Activated T-cell treated with anti-CD3 and anti-CD28 coated beads, Interleukin-2, amount 50 U/mL, for 4 hours (primary cell): ENCODE results near the gene RRAGB. TPM values are rescaled to one million over a fixed set of nuclear protein-coding genes. Genes with fewer than 3 reads are reported as not detected.
"Not testable (repeated sequence)": the region's sequence is repeated elsewhere in the genome, so short reads cannot be mapped to it uniquely, and the experiment has no call there.

ENCODE experiments used
- ATAC-seq, 2 donors: fragments of 200-7000 bp; cut with Tn5 transposase; one replicate each; pipeline ENCODE4 v1.10.0; 2021
- DNase-seq: peaks from one replicate; pipeline ENCODE4 v3.0.0-alpha.2; 2020
- H3K27me3 Mint-ChIP-seq: one replicate; pipeline ENCODE4 v1.8.0; 2021; ENCODE audit warnings: low read depth, mixed read lengths
- H3K36me3 Mint-ChIP-seq: one replicate; pipeline ENCODE4 v1.8.0; 2022; ENCODE audit warnings: mixed read lengths; ENCODE audit not compliant: insufficient read depth
- H3K4me1 Mint-ChIP-seq: one replicate; pipeline ENCODE4 v1.8.0; 2021; ENCODE audit warnings: low read depth, mixed read lengths
- H3K4me3 Mint-ChIP-seq: one replicate; pipeline ENCODE4 v1.8.0; 2021; ENCODE audit warnings: mild to moderate bottlenecking, moderate library complexity, mixed read lengths
- H3K9me3 Mint-ChIP-seq: one replicate; pipeline ENCODE4 v1.8.0; 2021; ENCODE audit warnings: mixed read lengths
- total RNA-seq, 3 donors: library from RNA; stranded (reverse); gene quantifications; one replicate each; pipeline ENCODE4 v1.2.1, GENCODE V29; 2021

Gene RRAGB, protein sequence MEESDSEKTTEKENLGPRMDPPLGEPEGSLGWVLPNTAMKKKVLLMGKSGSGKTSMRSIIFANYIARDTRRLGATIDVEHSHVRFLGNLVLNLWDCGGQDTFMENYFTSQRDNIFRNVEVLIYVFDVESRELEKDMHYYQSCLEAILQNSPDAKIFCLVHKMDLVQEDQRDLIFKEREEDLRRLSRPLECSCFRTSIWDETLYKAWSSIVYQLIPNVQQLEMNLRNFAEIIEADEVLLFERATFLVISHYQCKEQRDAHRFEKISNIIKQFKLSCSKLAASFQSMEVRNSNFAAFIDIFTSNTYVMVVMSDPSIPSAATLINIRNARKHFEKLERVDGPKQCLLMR
- total RNA-seq: 1 to 10 TPM; 4.4 to 8.3 (median 5.2) TPM

DNA sequence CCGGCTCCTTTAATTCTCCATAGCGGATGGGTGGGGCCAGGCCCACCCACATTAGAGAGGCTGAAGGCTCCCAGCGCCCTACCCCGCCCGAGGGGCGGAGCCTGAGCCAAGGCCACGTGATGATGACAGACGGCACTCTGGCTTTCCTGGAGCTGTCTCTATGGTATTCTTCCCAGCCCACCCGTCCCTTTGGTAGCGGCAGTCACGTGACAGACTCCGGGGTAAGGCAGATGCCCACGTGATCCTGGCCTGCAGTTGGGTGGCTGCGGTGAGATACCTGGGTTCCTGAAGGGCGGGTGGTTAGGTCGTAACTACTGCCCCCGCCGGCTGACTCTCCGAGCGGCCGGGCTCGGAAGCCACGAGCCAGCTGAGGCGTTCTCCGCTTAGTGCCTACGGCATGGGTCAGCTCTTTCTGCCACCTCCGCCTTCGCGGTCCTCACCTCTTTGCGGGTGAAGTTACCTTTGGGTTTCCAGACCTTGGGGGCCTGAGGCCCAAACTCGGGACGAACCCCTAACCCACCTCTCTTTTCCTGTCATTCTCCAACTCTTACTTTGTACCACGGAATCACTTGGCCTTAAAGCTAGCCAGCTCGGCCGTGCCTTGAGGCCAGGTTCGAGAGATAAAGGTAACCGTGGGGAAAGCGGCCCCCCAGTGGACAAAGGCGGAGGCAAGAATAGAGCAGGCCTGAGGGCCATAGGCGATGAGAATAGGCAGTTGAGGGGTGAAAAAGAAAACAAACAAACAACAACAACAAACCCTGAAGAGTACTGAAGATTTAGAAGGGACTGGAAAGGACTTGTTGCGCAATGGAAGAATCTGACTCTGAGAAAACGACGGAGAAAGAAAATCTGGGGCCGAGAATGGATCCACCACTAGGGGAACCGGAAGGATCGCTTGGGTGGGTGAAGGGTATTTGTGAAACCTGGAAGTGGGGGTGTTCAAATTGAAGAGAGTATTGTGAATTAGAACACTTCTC is at the start of gene RRAGB:
Gene RRAGB, plus strand, starts transcription at position 229 of the 977 bp plus-strand sequence. Its CDS starts 579 bp downstream, at position 808.
- ATAC-seq (peak; percentile 98 to 99), DNase-seq (peak; percentile 89)
- Mint-ChIP-seq H3K9me3 (no peaks in the 10 kb centered on the region), H3K4me3 (peak within 1 kb of the TSS; percentile 89), H3K36me3 (peaks cover 14% of the 10 kb centered on the region), H3K4me1 (peaks cover 37% of the 10 kb centered on the region), H3K27me3 (no peaks in the 10 kb centered on the region)

DNA sequence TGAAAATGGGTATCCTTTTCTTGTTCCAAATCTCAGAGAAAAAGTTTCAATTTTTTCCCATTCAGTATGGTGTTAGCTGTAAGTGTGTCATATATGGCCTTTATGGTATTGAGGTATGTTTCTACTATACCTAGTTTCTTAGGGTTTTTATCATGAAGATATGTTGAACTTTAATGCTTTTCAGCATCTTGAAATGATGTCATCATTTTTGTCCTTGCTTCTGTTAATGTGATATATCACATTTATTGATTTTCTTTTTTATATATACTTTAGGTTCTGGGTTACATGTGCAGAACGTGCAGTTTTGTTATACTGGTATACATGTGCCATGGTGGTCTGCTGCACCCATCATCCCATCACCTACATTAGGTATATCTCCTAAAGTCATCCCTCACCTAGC is 49.5 kb upstream of the RRAGB start:
- DNase-seq (no peak), ATAC-seq (no peak)
- no peak overlapping the region for H3K4me3 Mint-ChIP-seq
- no peaks in the 10 kb centered on the region for H3K36me3 Mint-ChIP-seq
- H3K9me3 Mint-ChIP-seq: peaks cover 5% of the 10 kb centered on the region
- H3K4me1 Mint-ChIP-seq: no peaks in the 10 kb centered on the region
- no peaks in the 10 kb centered on the region for H3K27me3 Mint-ChIP-seq

DNA sequence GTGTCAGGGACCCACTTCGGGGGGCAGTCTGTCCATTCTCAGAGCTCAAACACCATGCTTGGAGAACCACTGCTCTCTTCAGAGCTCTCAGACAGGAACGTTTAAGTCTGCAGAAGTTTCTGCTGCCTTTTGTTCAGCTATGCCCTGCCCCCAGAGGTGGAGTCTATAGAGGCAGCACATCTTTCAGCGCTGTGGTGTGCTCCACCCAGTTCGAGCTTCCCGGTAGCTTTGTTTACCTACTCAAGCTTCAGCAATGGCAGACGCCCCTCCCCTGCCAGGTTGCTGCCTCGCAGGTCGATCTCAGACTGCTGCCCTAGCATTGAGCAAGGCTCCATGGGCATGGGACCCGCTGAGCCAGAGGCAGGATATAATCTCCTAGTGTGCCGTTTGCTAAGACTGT is 29.0 kb upstream of the RRAGB start:
- H3K36me3 Mint-ChIP-seq, H3K4me1 Mint-ChIP-seq, H3K9me3 Mint-ChIP-seq, H3K4me3 Mint-ChIP-seq, H3K27me3 Mint-ChIP-seq, ATAC-seq, DNase-seq: not testable (repeated sequence)

DNA sequence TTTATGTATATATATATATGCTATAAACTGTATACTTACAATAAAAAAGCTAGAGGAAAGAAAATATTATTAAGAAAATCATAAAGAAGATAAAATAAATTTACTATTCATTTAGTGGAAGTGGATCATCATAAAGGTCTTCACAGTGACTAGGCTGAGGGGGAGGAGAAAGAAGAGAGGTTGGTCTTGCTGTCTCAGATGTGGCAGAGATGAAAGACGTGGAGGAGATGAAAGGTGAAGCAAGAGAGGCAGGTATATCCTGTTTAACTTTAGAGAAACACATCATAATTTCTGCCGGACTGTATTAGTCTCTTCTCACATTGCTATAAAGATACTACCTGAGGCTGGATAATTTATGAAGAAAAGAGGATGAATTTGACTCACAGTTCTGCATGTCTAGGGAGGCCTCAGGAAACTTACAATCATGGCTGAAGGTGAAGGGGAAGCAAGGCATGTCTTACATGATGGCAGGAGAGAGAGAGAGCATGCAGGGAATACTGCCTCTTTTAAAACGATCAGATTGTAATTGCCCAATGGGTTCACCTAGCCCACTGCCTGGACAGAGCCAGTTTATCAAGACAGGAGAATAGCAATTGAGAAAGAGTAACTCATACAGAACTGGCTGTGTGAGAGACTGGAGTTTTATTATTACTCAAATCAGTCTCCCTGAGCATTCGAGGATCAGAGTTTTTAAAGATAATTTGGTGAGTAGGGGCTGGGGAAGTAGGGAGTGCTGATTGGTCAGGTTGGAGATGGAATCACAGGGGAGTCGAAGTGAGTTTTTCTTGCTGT is 22.1 kb upstream of the RRAGB start:
- H3K27me3 Mint-ChIP-seq: no peaks in the 10 kb centered on the region
- ATAC-seq: peak; percentile 67 to 74
- no peak for DNase-seq
- peak overlapping the region; percentile 37 for H3K4me3 Mint-ChIP-seq
- H3K4me1 Mint-ChIP-seq: peaks cover 35% of the 10 kb centered on the region
- H3K36me3 Mint-ChIP-seq: no peaks in the 10 kb centered on the region
- H3K9me3 Mint-ChIP-seq: no peaks in the 10 kb centered on the region

DNA sequence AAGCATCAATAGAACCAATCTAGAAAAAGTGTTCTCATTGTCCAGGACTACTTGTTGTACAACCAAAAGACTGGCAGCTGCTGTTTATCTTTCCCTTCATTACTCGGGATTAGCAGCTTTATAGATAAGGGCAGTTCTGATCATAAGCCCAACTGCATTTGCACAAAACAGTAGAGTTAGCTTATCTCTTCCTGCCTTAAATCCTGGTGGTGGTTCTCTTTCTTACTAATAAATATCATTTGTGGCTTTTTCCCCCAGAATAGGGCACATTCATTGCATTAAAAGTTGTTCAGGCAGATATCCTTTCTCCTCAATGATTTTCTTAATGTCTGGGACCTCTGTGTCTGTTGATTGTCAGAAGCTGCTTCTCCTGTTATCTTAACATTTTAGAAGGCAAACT is 20.2 kb upstream of the RRAGB start:
- H3K9me3 Mint-ChIP-seq: no peaks in the 10 kb centered on the region
- DNase-seq (no peak), ATAC-seq (no peak)
- peaks cover 36% of the 10 kb centered on the region for H3K4me1 Mint-ChIP-seq
- H3K4me3 Mint-ChIP-seq: no peak overlapping the region
- H3K27me3 Mint-ChIP-seq: no peaks in the 10 kb centered on the region
- H3K36me3 Mint-ChIP-seq: no peaks in the 10 kb centered on the region

DNA sequence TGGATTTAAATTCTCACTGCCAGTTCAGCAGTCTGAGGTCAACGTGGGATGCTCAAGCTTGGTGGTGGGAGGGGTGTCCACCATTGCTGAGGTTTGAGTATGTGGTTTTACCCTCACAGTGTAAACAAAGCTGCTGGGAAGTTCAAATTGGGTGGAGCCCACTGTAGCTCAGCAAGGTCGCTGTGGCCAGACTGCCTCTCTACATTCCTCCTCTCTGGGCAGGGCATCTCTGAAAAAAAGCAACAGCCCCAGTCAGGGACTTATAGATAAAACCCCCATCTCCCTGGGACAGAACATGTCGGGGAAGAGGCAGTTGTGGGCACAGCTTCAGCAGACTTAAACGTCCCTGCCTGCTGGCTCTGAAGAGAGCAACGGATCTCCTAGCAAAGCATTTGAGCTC is 14.9 kb upstream of the RRAGB start:
- peaks cover 50% of the 10 kb centered on the region for H3K4me1 Mint-ChIP-seq
- no peak overlapping the region for H3K4me3 Mint-ChIP-seq
- no peak for DNase-seq
- no peak for ATAC-seq
- H3K9me3 Mint-ChIP-seq: no peaks in the 10 kb centered on the region
- H3K36me3 Mint-ChIP-seq: no peaks in the 10 kb centered on the region
- H3K27me3 Mint-ChIP-seq: no peaks in the 10 kb centered on the region

DNA sequence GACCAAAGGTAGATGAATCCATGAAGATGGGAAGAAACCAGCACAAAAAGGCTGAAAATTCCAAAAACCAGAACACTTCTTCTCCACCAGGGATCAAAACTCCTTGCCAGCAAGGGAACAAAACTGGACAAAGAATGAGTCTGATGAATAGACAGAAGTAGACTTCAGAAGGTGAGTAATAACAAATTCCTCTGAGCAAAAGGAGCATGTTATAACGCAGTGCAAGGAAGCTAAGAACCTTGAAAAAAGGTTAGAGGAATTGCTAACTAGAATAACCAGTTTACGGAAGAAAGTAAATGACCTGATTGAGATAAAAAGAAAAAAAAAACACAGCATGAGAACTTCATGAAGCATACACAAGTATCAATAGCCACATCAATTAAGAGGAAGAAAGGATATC is 14.1 kb upstream of the RRAGB start:
- not testable (repeated sequence) for H3K4me3 Mint-ChIP-seq, H3K9me3 Mint-ChIP-seq, H3K36me3 Mint-ChIP-seq, DNase-seq, ATAC-seq, H3K27me3 Mint-ChIP-seq
- H3K4me1 Mint-ChIP-seq: peaks cover 47% of the 10 kb centered on the region

DNA sequence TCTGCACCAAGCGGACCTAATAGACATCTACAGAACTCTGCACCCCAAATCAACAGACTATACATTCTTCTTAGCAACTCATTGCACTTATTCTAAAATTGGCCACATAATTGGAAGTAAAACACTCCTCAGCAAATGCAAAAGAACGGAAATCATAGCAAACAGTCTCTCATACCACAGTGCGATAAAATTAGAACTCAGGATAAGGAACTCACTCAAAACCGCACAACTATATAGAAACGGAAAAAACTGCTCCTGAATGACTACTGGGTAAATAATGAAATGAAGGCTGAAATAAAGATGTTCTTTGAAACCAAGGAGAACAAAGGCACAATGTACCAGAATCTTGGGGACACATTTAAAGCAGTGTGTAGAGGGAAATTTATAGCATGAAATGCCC is 12.5 kb upstream of the RRAGB start:
- Mint-ChIP-seq H3K4me1 (peaks cover 37% of the 10 kb centered on the region), H3K4me3 (peak overlapping the region; percentile 14)
- H3K36me3 Mint-ChIP-seq, ATAC-seq, DNase-seq, H3K9me3 Mint-ChIP-seq, H3K27me3 Mint-ChIP-seq: not testable (repeated sequence)

DNA sequence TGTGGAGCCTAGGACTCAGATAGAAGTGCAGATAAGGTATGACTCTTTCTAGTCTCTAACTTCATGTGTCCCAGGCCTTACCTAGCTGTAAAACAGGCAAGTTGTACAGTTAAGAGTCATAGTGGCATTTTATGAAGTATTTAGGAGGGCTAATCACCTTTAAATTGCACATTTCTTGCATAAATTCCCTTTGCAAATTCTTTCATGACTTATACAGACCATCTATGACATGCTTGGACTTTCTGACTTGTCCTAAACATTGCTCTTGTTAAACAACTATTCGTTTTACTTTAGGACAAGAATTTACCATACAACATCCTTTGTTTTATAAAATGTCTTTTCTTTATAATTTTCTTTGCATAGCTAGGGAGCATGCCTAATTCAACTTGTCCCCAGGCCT is 7.8 kb upstream of the RRAGB start:
- DNase-seq: no peak
- no peak for ATAC-seq
- no peaks in the 10 kb centered on the region for H3K9me3 Mint-ChIP-seq
- H3K36me3 Mint-ChIP-seq: no peaks in the 10 kb centered on the region
- H3K27me3 Mint-ChIP-seq: no peaks in the 10 kb centered on the region
- H3K4me1 Mint-ChIP-seq: peaks cover 14% of the 10 kb centered on the region
- H3K4me3 Mint-ChIP-seq: no peak overlapping the region

DNA sequence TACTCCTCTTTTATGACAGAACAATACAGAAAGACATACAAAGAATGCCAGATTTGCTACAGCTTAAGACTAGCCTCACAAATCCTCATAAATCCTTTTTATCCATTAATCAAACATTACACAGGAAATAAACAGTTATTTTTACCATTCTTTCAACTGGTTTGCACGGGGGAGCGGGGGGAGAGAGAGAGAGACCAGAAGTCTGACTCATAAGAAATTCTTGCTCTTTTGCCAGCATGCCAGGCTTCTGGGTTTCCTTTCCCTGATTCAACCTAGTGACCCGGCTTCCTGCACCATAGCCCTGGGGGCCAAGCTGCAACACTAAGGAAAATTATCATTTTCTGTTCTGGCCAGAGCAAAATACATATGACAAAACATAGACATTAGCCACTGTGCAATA is 6.8 kb upstream of the RRAGB start:
- DNase-seq (no peak), ATAC-seq (no peak)
- Mint-ChIP-seq H3K4me1 (peaks cover 6% of the 10 kb centered on the region), H3K9me3 (no peaks in the 10 kb centered on the region), H3K27me3 (no peaks in the 10 kb centered on the region), H3K36me3 (no peaks in the 10 kb centered on the region), H3K4me3 (no peak overlapping the region)

DNA sequence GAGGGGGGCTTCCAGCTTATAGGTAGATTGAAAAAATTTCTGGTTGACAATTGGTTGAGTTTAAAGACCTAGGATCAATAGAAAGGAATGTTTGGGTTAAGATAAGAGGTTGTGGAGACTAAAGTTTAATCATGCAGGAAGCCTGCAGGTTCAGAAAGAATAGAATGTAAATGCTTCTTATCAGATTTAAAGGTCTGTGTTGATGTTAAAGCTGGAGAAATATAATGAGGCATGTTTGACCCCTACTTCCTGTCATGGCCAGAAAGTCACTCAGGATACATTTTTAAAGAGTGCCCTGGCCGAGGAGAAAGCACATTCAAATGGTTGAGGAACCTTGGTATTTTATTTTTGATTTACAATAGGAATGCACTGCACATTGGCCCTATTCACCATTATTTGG is 3.9 kb upstream of the RRAGB start:
- no peaks in the 10 kb centered on the region for H3K36me3 Mint-ChIP-seq
- ATAC-seq (no peak), DNase-seq (no peak)
- H3K27me3 Mint-ChIP-seq: no peaks in the 10 kb centered on the region
- no peaks in the 10 kb centered on the region for H3K9me3 Mint-ChIP-seq
- peaks cover 11% of the 10 kb centered on the region for H3K4me1 Mint-ChIP-seq
- no peak overlapping the region for H3K4me3 Mint-ChIP-seq

DNA sequence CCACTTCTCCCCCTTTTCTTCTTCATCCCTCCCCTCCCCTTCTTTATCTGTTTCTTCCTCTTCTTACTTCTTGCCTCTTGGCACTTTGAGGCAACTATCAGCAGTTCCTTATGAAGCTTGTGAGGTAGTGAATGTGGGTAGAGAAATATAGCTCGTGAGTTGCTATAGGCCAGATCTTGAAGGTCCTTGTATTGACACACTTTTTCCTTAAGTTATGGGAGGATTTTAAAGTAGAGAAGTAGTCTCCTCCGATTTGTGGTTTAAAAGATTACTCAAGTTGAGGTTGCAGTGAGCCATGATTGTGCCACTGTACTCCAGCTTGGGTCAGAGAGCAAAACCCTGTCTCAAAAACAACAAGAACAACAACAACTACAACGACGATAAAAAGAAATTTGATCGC is 3.4 kb upstream of the RRAGB start:
- no peaks in the 10 kb centered on the region for H3K9me3 Mint-ChIP-seq
- ATAC-seq (no peak), DNase-seq (no peak)
- H3K4me1 Mint-ChIP-seq: peaks cover 15% of the 10 kb centered on the region
- no peaks in the 10 kb centered on the region for H3K36me3 Mint-ChIP-seq
- H3K4me3 Mint-ChIP-seq: no peak overlapping the region
- H3K27me3 Mint-ChIP-seq: no peaks in the 10 kb centered on the region

DNA sequence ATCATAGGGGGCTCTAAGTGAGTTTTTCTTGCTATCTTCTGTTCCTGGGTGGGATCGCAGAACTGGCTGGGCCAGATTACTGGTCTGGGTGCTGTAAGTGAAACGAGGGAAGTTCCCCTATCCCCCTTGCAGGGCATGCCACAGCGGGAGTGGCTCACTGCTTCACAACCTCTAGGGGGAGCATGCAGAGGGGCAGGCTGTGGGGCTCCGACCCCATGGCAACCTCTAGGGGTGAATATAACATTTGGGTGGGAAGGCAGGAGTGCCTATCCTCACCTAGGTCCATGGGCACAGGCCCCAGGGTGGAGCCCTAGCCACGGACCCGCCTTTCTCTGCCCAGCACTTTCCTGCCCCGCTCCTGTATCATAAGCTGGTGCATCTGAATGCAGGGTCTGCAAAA is 1.7 kb upstream of the RRAGB start:
- DNase-seq: no peak

DNA sequence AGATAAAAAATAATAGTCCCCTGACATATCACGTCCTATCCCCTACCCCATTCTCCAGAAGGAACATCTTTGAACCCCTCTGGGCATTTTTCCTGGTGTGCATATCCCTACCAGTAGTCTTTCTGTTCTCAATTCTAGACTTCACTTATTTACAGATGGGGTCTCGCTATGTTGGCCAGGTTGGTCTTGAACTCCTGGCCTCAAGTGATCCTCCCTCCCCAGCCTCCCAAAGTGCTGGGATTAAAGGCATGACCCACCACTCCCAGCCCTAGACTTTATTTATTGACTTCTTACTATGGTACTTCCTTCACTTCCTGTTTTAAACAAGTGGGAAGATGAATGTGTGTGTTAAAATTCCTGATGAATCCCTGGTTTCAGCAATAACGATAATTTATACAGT is 612 bp upstream of the RRAGB start:
- Mint-ChIP-seq H3K36me3 (peaks cover 6% of the 10 kb centered on the region), H3K9me3 (no peaks in the 10 kb centered on the region), H3K4me1 (peaks cover 28% of the 10 kb centered on the region), H3K4me3 (peak overlapping the region; percentile 89), H3K27me3 (no peaks in the 10 kb centered on the region)
- ATAC-seq (no peak), DNase-seq (no peak)

More for the DNA sequence above, 1.7 kb upstream of the RRAGB start:
- no peak for ATAC-seq
- Mint-ChIP-seq H3K36me3 (no peaks in the 10 kb centered on the region), H3K27me3 (no peaks in the 10 kb centered on the region), H3K4me3 (no peak overlapping the region), H3K9me3 (no peaks in the 10 kb centered on the region), H3K4me1 (peaks cover 20% of the 10 kb centered on the region)
